HG02610 (cell line): Measurements from ENCODE around the gene CCSER1.
"Not testable (repeated sequence)": the region's sequence is repeated elsewhere in the genome, so short reads cannot be mapped to it uniquely, and the experiment has no call there.

Source experiments
- ATAC-seq: cut with Tn5 transposase; IDR thresholded peaks from one replicate; pipeline ENCODE4 v1.9.1; 2021; ENCODE audit warnings: mild to moderate bottlenecking, moderate library complexity; ENCODE audit not compliant: unreplicated experiment

The CCSER1 gene

DNA sequence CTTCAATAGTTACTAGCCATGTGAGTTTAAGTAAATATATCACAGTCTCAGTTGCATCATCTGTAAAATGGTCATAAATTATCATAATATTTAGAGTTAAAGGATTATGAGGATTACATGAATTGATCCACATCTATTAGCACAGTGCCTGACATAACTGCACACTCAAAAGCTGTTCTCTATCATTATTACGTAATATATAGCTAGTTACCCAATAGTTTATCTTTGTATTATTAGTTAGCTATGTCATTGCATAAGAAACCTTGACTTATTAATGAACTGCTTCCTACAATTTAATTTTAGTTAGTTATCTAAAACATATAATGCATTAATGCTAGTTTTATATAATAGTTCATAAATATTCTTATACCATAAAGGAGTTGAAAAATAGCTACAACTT, 1099.7 kb downstream of the CCSER1 start:
- no peak for ATAC-seq

DNA sequence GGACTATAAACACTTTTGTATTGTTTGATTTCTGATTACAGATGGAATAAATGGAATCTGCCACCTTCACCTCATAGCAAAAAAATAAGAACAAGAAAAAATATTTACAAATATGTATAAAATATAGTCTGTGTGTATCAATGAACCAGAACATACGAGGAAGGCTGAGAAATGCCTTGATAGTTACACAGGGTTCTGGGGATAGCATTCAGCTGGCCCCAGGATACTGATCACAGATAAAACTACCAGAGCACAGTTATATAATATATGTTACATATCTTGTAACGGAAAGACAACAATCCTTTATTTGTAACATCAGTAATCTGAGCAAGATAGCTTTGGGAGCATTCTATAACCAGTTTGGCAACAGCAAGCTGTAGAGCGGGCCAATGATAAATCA, 1101.5 kb downstream of the CCSER1 start:
- ATAC-seq: no peak

DNA sequence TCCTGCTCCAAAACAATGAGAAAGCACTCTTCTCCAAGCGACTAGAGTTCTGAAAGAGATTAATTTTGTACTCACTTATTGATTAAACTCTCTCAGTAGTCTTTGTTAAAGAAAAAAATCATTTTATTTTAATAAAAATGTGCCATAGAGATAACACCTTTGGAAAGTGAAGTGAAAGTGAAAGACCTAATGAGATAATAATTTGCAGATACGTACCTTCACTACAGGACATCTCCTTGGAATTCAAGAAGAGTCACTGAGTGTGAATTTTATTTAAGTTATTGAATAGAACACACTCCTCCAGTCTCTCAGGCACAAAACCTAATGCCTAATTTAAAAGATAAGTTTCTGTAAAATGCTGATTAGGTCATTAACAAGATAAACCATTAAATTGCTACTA, 1106.0 kb downstream of the CCSER1 start:
- ATAC-seq: no peak

DNA sequence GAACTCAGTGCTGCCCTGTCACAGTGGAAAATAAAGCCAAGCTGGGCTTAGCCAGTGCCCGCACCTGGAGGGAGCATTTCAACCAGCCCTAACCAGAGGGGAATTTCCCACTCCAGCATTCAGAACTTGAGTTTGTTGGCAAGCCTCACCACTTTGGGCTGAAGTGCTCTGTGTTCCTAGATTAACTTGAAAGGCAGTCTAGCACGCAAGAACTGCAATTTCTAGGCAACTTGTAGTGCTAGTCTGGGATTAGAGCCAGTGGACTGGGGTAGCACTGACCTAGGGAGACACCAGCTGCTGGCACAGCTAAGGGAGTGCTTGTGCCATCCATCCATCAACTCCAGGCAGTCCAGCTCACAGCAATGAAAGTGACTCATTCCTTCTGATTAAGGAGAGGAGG, 1115.9 kb downstream of the CCSER1 start:
- ATAC-seq: no peak

DNA sequence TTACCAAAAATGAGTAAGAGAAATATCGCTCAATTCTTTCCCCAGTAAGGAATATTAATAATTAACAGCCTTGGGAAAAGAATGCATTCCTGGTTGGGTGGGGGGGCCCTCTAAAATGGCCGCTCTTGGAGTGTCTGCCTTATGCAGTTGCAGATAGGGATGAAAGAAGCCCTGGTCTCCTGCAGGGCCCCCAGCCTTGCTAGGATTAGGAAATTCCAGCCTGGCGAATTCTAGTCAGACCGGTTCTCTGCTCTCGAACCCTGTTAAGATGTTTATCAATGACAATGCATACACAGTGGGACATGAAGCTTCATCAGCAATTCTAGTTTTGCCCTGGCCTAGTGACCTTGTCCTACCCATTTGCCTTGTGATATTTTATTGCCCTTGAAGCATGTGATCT, 1128.8 kb downstream of the CCSER1 start:
- ATAC-seq: no peak

DNA sequence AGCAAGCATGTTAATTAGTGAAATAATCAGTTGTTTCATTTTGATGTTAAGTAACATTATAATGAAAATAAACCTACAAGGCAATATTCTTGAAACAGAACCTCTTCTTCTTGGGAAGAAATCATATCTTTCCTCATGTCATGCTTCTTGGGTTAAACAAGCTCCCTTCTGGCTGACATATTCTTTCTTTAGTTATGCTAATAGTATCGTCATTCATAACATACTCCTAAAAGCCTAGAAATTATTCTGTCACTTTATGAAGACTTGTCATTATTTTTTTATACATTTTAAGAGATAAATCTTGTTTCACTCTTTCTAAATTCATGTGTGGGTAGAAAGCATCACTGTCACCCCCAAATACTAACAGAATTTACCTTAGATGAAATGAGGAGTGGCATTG, 1129.6 kb downstream of the CCSER1 start:
- no peak for ATAC-seq

DNA sequence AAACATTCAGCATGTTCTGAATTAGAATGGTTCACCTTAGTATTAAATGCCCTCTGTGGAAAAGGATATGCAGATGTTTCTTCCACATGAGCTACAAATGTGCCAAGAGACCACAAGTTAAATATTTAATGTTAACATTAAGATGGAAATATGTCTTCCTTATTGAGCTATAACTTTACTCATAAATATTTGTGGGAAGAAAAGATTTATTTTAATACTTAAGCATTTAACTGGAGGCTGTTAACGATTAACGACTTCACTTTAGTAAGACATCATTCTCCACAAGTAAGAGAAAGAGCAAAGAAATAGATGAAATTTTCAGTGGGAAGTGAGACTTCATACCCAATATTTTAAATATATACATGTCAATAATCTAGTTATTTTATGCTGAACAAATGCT, 1130.5 kb downstream of the CCSER1 start:
- no peak for ATAC-seq

DNA sequence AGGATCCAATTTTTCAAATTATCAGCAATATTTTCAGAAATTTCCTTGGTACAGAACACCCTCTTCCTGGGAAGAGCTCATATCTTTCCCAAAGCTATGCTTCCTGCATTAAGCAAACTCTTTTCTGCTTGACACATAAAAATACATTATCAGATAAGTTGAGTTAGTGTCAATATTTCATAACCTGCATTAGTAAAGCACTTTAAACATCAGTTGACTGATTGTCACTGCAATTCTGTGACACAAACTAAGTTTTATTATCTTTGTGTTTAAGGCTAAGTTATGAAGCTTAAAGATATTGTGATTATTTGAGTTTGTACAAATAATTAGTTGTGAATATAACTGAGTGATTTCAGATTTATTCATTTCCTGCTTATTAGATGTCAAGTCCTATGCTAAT, 1131.1 kb downstream of the CCSER1 start:
- no peak for ATAC-seq

DNA sequence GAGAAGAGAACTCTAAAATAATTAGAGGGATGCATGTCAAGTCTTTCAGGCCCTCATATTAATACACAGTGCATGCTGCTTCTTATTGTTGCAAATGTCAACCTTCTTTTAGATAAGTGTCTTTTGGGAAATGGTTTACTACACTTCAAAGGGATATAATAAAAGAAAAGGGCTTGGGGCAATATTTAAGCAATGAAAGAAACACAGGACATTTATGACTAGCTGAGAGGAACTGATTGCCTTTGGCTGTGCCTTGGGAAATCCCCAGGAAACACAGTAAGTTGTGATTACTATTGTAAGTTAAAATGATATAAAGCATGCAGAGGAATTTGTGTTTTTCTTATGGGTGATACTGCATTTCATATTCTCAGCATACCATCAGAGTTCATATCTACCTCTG, 1140.3 kb downstream of the CCSER1 start:
- no peak for ATAC-seq

DNA sequence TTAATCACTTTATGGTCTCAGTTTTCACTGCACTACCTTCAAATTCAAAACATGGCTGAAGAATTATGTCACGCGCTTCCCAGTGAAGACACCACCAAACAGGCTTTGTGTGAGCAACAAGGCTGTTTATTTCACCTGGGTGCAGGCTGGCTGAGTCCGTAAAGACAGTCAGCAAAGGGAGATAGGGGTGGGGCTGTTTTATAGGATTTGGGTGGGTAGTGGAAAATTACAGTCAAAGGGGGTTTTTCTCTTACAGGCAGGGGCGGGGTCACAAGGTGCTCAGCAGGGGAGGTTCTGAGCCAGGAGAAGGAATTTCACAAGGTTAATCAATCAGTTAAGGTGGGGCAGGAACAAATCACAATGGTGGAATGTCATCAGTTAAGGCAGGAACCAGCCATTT, 1141.3 kb downstream of the CCSER1 start:
- not testable (repeated sequence) for ATAC-seq

DNA sequence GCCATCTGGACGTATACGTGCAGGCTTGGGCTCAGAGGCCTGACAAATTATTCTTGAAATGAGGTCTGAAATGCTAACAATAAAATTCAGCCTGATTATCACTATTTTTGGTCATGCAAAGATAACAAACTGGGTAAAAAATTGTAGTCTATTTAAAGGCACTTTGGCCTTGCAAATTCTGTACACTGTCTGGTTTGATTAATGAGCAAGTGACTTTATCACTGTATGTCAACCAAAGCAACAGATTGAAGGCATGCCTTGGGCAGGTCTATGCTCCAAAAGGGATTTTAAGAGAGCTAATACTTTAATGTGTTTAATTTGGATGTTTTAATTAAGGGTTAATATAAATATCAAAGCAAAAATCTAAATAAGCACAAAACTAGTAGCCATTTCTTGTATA, 1141.7 kb downstream of the CCSER1 start:
- no peak for ATAC-seq

DNA sequence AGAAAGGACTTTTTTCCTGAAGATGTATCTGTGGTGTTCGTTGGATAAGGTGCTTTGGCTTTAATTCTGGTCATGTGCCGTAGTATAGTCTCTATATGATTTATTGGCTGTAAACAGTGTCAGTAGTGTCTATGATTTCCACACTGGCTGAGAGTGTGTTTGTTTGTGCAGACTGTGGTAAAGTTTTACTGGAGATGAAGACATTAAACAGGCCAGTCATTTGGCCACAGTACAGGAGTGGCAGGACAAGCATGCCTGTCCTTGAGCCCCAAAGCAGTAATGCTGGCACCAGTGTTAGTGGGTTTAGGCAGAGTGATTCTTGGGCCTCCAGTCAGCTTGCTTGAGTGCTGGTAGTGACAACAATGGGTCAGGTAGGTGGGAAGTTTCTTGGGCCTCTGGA, 1152.7 kb downstream of the CCSER1 start:
- no peak for ATAC-seq

DNA sequence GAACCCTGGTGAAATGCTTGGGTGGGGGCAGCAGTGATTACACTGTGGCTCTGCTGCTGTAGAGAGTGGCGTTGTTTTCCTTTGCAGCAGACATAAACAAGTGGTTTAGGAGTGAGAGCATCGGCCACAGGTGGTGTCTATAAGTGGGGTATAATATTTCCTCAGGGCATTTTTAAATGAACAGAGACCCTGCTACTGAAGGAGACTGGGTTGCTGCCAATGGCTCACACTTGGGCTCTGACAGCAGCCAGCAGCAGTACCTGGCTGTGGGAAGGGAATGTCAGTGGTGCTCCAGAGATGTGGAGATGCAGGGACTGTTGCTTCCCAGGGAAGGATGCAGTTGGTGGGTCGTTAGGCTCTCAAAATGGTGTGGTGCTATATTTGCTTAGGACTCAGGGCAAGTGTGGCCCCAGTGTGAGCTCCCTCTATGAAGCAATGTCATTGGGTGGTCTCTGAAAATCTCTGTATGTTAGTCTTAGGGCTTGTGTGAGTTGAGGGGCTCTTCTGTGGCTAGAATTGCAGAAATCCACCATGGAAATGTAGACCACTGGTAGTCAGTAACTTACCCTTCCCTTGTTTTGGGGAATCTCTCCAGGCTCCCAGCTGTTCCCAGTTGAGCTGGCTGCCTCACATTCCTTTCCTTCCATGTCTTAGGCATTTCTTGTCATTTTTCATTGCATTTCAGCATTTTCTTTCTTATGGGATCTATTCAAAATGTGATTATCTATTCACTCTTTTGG, 1153.5 kb downstream of the CCSER1 start:
- no peak for ATAC-seq

DNA sequence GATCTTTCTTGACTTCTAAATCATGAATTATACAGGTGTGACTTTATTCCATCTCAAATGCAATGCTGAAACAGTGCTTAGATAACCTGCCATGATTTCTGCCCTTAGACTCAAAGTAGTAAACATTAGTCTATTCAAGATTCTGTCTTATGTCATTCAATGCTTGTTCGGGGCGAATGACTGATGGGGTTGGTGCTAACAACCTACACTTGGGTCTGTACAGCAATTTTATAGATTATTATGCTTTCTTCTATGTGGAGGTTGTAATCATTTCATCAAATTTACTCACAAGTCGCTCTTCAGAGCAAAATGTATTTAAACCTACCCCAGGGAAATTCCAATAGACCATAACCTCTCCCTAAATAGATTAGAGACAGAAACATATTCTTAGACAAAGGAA, 1155.0 kb downstream of the CCSER1 start:
- ATAC-seq: no peak

DNA sequence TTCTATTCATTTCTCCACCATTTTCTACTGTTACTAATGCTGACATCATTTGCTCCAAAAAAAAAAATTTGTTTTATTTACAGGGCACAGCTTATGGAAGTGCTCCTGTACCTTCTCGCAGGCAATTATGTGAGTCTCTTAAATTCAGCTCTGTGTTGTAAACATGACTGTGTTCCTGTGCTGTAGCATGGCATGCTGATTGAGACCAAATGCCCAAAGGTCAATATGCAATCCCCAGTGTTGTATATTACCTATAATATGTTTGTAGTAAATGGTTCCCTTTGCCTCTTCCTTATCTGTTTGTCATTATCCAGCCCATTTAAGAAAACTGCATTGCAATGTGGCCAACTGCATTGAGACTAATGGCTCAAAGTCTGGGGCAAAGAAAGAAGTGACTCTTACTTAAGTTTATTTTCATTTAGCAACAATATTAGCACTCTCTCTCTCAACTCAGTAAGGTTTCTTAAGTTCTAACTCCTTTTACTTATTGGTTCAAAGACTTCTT, 1156.6 kb downstream of the CCSER1 start:
- no peak for ATAC-seq

DNA sequence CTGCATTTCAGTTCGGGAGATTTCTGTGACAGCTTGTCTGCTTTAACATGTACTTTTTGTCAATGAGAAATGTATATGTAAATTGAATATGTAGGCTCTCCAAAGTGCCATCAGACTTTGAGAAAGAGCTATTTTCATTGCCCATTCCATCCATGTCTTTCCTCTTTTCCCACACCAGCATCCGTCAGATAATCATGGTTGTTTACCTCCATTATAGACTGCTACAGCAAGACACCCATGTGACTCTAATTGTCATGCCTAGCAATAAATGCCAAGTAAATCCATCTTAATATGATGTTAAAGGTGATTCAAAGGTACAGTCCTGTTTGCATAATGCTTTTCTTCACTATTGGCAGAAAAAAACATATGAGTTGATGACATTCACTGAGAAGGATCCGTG, 1157.3 kb downstream of the CCSER1 start:
- ATAC-seq: no peak

DNA sequence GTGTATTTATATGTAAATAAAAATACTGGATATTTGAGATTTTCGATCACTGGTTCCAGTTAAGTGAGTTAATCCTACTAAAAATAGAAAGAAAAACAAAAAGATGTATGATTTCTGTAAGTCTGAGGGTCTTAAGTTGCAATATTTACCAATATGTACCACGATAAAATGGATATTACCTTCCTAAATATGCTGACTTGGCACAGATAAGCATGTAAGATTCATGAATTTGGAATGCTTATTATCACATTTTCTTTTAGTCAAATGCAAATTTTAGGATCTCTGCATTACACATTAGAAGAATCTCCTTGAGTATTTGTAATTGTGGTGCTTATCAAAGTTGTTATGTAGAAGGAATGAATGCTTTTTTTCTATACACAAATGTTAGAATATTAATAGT, 1158.3 kb downstream of the CCSER1 start:
- ATAC-seq: no peak

DNA sequence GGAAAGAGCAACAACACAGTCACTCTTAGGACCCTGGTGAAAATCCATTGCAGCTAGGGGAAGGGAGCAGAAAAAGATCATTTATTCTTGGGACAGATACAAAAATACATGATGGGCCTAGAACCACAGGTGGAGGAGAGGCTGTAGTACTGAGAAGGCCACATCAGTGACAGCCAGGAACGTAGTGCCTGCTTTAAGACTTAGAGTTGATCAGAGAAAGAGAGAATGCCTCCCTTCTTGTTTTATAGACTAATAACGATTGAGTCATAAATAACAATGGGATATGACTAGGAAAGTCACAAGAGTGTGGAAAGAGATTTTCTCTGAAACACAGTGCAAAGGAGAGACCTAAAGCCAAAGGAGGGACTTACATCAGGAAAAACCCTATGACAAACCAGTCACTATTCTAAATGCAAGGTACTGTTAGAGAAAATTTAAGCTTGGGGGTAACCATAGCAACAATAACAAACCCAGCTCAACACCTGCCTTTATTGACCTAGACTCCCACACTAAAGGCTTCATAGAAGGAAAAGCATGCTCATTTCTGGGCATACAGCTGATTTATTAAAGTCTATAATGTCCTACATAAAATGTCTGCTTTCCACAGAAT, 1161.6 kb downstream of the CCSER1 start:
- no peak for ATAC-seq

DNA sequence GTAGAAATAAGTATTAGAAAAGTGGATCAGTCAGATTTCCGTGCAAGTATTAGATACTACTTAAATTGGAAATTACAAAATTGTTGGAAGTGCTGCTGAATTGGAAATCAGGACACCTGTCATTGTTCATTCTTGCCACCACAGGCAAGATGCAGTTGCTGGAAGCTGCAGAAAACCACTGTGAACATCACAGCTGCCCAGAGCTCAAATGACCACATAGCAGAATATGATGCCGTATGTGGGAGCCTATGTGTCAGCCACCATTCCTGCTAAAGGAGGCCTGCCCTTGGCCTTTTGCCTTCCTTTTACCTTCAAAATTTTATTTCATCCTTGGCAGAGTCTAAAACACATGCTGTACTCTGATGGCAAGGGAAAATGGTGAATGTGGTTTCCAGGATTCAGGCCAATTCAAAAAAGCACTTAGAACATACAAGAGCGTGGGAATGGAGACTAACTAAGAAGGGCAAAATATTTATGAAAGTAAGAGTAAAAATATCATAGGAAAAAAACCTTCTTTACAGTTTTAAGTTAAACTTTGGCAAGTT, 1171.0 kb downstream of the CCSER1 start:
- no peak for ATAC-seq

DNA sequence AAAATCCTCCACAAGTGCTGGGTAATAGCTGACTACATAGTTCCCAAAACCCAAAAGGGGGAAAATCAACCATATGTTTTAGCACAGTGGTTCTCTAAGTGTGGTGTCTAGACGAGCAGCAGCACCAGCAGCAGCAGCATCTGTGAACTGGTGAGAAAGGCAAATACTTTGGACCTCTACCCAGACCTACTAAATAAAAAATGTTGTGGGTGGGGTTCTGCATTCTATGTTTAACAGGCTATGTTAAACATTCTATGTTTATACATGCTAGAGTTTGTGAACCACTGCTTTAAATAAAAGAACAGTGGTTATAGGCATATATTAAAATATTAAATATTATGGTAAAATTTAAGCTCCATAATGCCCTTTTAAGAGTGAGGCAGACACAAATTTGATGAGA, 1171.6 kb downstream of the CCSER1 start:
- no peak for ATAC-seq

DNA sequence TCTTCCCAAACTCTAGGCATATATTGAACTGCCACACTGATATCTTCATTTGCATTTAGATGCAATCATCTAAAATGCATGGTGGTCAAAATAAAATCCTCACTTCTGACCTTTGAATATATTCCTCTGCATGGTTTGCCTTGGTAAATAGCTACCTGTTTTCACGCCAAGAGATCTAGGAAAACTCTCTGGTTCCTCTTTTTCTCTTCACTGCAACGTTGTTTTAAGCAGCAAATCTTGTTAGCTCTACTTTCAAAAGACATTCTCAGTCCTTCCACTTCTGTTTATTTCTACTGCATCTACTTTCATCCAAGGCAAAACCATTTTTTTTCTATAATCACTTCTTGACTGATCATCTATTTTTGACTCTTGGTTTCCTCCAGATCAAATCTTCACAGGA, 1174.9 kb downstream of the CCSER1 start:
- ATAC-seq: no peak

DNA sequence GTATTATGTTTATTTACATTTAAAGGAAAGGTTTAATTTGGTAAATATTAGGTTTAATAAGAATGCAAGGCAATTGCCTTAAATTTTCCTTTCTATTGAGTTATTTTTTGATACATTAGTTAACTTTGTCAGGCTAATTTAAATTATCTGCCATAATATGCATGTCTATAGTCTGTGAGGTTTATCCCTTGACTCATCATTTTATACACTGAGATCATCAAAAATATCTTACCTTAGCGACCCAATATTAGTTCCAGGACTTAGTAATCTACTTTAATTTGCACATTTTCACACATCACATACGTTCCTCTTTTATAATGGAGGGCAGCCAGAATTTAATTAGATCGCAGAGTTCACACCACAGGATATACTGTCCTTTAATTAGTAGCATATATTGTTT, 1177.1 kb downstream of the CCSER1 start:
- ATAC-seq: no peak
